Nephron (organoid): ENCODE results near the gene RBP2.

Experiments used
- H3K27ac Mint-ChIP-seq, 3 experiments: 2 replicates each; pipeline ENCODE4 v1.8.0; 2020; ENCODE audit warnings: mixed read lengths in 3 of 3, mild to moderate bottlenecking in 2 of 3, moderate library complexity in 1 of 3
- H3K27me3 Mint-ChIP-seq: 2 replicates; pipeline ENCODE4 v1.8.0; 2021; ENCODE audit warnings: low read depth, mild to moderate bottlenecking, moderate library complexity, mixed read lengths
- H3K36me3 Mint-ChIP-seq: 2 replicates; pipeline ENCODE4 v1.8.0; 2020; ENCODE audit warnings: low read depth, mixed read lengths
- H3K4me1 Mint-ChIP-seq: 2 replicates; pipeline ENCODE4 v1.8.0; 2020; ENCODE audit warnings: mixed read lengths
- H3K4me3 Mint-ChIP-seq, 3 experiments: 2 replicates each; pipeline ENCODE4 v1.8.0; 2020; ENCODE audit warnings: mild to moderate bottlenecking in 3 of 3, mixed read lengths in 3 of 3, moderate library complexity in 2 of 3
- H3K9me3 Mint-ChIP-seq: 2 replicates; pipeline ENCODE4 v1.8.0; 2020; ENCODE audit warnings: mixed read lengths
- CTCF ChIP-seq, 3 experiments: fragments of 200-600 bp; sonication (generic); IDR thresholded peaks; one replicate each; pipeline ENCODE4 v1.5.0; 2021; ENCODE audit warnings: antibody characterized with exemption in 3 of 3; ENCODE audit not compliant: unreplicated experiment in 3 of 3

The RBP2 gene

GRCh38 chr3:139430493-139430892 is 45.8 kb downstream of the RBP2 start:
- no peaks in the 10 kb centered on the region for H3K27me3 Mint-ChIP-seq
- peaks cover 15% of the 10 kb centered on the region for H3K4me1 Mint-ChIP-seq
- H3K9me3 Mint-ChIP-seq, result peaks cover 2% of the 10 kb centered on the region
- TF ChIP-seq CTCF (IDR thresholded peaks at IDR 0.05; ENCODE audit: unreplicated experiment in 3 of 3), result no peak
- peak overlapping the region in 1 of 3 experiments; percentile 19 for H3K27ac Mint-ChIP-seq
- peaks cover 22% of the 10 kb centered on the region for H3K36me3 Mint-ChIP-seq
- H3K4me3 Mint-ChIP-seq, result no peak overlapping the region

- H3K9me3 Mint-ChIP-seq, result peaks cover 2% of the 10 kb centered on the region
- peaks cover 15% of the 10 kb centered on the region for H3K36me3 Mint-ChIP-seq
- no peak overlapping the region for H3K4me3 Mint-ChIP-seq
- peaks cover 15% of the 10 kb centered on the region for H3K4me1 Mint-ChIP-seq
- peak; percentile 74 to 91 (median 83) for TF ChIP-seq CTCF (IDR thresholded peaks at IDR 0.05; ENCODE audit: unreplicated experiment in 3 of 3)
- no peak overlapping the region for H3K27ac Mint-ChIP-seq
- no peaks in the 10 kb centered on the region for H3K27me3 Mint-ChIP-seq
These were observed 48.8 kb downstream of the RBP2 start for GRCh38 chr3:139427283-139428060.

- Mint-ChIP-seq H3K27me3 (no peaks in the 10 kb centered on the region), H3K36me3 (peaks cover 10% of the 10 kb centered on the region), H3K4me3 (no peak overlapping the region), H3K9me3 (no peaks in the 10 kb centered on the region), H3K4me1 (peaks cover 15% of the 10 kb centered on the region), H3K27ac (no peak overlapping the region)
- TF ChIP-seq CTCF (IDR thresholded peaks at IDR 0.05; ENCODE audit: unreplicated experiment in 3 of 3), result no peak
These were observed 50.4 kb downstream of the RBP2 start for GRCh38 chr3:139425745-139426400.

GRCh38 chr3:139423232-139423631 is 53.1 kb downstream of the RBP2 start:
- TF ChIP-seq CTCF (IDR thresholded peaks at IDR 0.05; ENCODE audit: unreplicated experiment in 3 of 3), result no peak
- H3K9me3 Mint-ChIP-seq, result no peaks in the 10 kb centered on the region
- H3K36me3 Mint-ChIP-seq, result peaks cover 18% of the 10 kb centered on the region
- peaks cover 2% of the 10 kb centered on the region for H3K4me1 Mint-ChIP-seq
- H3K4me3 Mint-ChIP-seq, result no peak overlapping the region
- H3K27ac Mint-ChIP-seq, result no peak overlapping the region
- no peaks in the 10 kb centered on the region for H3K27me3 Mint-ChIP-seq

GRCh38 chr3:139421460-139421859 is 54.9 kb downstream of the RBP2 start:
- Mint-ChIP-seq H3K27me3 (no peaks in the 10 kb centered on the region), H3K4me1 (no peaks in the 10 kb centered on the region), H3K9me3 (peaks cover 12% of the 10 kb centered on the region), H3K27ac (no peak overlapping the region), H3K36me3 (peaks cover 34% of the 10 kb centered on the region), H3K4me3 (no peak overlapping the region)
- TF ChIP-seq CTCF (IDR thresholded peaks at IDR 0.05; ENCODE audit: unreplicated experiment in 3 of 3), result no peak
